D721Med (cell line): ENCODE measurements around the gene HAND2.

Experiments
- DNase-seq: peaks from one replicate; pipeline ENCODE4 v3.0.0; 2011; ENCODE audit warnings: low spot score; ENCODE audit not compliant: insufficient read length
- FAIRE-seq: peaks from 2 replicates; lab custom pipeline; 2011; peaks lifted over from hg19 to GRCh38; lab: Jason Lieb, UNC
- TF ChIP-seq, protein P1 (sequence below): IDR thresholded peaks from 2 replicates; pipeline ENCODE4 v1.5.1; 2012; ENCODE audit warnings: mild to moderate bottlenecking, control low read depth; ENCODE audit not compliant: insufficient read depth; ENCODE audit errors: missing control alignments

HAND2 gene

DNA sequence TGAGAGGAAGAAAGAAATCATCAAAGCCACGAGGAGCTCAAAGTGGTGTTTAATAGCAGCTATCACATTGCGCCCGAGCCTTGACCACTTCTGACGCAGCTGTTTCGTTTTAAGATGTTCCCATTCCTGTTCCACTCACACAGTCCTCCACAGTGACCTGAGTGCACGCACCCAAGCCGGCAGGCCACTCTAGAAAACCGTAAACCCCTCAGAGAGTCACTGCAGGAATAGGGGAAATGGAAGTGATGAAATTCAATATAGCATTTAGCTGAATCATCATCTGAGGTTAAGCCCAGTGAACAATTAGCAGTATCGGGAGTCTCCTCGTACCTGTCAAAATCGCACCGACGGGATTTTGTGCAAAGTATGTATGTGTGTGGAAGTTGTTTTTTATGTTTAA, 17.9 kb upstream of the HAND2 start:
- no peak for FAIRE-seq
- TF ChIP-seq, protein P1, sequence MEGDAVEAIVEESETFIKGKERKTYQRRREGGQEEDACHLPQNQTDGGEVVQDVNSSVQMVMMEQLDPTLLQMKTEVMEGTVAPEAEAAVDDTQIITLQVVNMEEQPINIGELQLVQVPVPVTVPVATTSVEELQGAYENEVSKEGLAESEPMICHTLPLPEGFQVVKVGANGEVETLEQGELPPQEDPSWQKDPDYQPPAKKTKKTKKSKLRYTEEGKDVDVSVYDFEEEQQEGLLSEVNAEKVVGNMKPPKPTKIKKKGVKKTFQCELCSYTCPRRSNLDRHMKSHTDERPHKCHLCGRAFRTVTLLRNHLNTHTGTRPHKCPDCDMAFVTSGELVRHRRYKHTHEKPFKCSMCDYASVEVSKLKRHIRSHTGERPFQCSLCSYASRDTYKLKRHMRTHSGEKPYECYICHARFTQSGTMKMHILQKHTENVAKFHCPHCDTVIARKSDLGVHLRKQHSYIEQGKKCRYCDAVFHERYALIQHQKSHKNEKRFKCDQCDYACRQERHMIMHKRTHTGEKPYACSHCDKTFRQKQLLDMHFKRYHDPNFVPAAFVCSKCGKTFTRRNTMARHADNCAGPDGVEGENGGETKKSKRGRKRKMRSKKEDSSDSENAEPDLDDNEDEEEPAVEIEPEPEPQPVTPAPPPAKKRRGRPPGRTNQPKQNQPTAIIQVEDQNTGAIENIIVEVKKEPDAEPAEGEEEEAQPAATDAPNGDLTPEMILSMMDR = no peak
- no peak for DNase-seq

DNA sequence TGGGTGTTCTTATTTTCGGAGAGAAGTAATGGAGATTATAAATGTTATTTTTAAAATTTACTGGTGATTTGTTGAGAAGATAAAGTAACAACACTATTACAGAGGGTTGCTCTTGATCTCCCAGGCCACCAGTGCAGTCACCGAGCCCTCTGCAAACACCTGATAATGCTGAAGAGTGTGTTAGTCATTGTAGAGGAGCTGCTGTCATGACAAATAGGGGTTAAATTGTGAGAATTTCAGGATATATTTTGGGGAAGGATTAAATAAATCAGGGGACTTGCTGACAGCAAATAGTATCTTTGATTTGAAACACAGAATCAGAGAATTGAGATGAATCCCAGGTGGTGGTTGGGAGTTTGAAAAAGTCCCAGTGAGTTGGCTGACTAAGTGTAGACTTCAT, 16.7 kb upstream of the HAND2 start:
- no peak for FAIRE-seq
- TF ChIP-seq, protein P1 = no peak
- DNase-seq = no peak

DNA sequence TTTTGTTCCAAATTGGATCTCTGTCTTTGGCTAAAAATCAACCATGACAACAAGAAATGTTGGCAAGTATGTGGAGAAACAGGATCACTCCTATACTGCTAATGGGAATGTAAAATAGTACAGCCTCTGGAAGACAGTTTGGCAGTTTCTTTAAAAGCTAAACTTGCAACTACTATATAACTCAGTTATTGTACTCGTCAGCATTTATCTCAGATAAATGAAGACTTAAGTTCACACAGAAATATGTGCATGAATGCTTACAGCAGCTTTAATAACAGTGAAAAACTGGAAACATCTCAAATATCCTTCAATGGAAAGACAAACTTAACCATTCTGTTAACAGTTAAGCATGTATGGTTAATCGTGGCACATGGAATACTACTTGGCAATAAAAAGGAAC, 15.4 kb upstream of the HAND2 start:
- no peak for DNase-seq
- TF ChIP-seq, protein P1 = no peak
- no peak for FAIRE-seq

DNA sequence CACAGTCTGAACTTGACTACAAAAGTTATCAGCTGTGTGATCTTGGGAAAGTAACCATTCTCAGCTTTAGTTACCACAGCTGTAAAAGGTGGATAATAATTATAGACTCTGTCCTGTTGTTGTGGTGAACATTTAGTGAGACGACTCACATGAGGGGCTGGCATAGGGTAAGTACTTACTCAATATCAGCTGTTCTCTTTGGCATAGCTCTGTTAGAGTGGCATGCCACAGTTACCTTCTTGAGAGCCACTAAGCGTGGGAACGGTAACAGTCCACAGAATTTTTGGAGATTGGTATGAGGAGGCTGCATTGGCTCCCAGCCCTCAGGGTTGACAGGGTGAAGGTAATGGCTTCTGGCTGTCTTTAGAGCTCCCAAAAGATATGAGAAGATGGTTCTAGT, 13.2 kb upstream of the HAND2 start:
- TF ChIP-seq, protein P1 = no peak
- no peak for DNase-seq
- FAIRE-seq = no peak

DNA sequence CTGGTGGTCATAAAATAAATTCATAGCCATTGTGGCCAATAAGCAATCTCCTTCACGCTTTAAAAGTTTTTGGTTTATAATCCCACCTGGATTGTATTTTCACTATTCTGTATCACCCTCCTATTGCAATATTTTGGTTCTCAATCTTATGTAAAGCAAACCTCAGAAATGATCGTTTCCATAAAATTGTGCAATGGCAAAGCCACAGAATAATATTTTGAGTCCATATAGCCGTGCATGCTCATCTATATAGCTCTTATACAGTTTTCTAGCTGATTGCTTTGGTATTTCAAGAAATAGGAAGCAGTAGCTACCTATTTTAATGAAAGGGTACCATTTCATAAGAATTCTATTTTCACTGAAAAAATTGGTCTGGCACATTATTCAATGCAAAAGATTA, 10.0 kb upstream of the HAND2 start:
- TF ChIP-seq, protein P1 = no peak
- FAIRE-seq (no peak), DNase-seq (no peak)

DNA sequence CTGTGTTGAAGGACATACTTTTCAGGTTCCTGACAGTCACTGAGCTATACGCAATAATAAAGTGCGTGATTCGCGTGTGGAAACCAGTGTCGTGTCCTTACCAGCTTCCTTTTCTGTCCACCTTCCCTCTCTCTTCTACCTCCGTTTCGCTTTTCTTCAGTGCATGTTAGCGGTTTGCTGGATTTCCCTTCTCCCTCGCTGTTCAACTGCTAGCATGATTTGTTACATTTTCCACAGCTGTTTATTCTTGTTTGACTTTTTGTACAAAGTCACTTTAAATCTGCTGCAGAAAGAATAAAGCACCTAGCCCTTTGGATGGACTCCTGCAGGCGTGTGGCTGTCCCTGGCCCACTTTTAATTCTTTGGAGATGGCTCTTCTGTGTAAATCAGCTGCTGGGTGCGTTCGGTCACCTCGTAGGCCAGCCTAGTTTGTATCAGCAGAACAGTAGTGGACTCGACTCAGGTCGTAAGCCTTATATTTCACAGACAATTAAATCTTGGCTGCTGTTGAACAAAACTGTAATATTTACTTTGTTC, 8.9 kb upstream of the HAND2 start:
- no peak for DNase-seq
- FAIRE-seq = no peak
- TF ChIP-seq, protein P1 = no peak

DNA sequence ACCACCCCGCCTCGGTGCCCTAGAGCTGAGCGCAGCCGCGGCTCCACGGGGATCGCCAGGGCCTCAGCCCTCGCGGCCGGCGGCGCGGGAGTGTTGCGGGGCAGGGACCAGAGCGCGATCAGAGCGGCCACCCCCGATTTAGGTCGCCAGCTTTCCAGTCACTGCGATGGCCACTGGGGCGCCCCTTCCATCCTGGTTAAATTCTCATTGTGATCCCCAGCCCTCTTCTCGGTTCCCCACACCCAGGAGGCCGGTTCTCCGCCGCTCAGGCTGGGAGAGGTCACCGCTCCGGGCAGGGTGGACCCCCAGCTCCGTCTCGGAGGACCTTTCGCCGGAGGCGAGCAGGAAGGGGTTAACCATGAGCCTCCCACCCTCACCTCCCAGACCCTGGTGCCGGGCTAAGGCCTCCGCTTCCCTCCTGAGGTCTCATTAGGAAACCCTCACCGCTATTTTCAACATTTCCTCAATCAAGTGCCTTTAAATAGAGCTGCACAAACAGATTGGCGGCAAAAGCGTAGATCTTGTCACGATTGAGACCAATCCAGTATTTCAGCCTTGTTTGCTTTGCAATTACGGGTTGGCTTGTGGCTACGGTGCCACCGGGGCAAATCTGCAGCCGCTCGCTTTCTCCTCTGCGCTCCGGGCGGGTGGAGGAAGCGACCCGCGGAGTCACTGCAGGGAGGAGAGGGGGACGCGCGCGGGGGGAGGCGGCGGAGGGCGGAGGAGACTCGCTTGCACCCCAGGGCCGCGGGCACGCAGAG, 8.3 kb upstream of the HAND2 start:
- no peak for DNase-seq
- FAIRE-seq = no peak

More for the DNA sequence above, 8.3 kb upstream of the HAND2 start:
- TF ChIP-seq, protein P1 = no peak
